22Rv1 (cell line): Measurements from ENCODE around the gene A3GALT2.

ENCODE experiments used
- H3K27ac ChIP-seq: fragments of 450-650 bp; 2 replicates; pipeline ENCODE4 v1.5.1; 2017
- ZFX ChIP-seq: fragments of 450-650 bp; IDR thresholded peaks from 2 replicates; pipeline ENCODE4 v1.6.1; 2017; ENCODE audit warnings: antibody characterized with exemption, borderline replicate concordance
- TF ChIP-seq, protein P1 (sequence below): fragments of 450-650 bp; IDR thresholded peaks from 2 replicates; pipeline ENCODE4 v1.5.1; 2017; ENCODE audit warnings: mild to moderate bottlenecking

The A3GALT2 gene

GRCh38 chr1:33344896-33345560 is 24.1 kb upstream of the A3GALT2 start:
- no peak overlapping the region for H3K27ac ChIP-seq

GRCh38 chr1:33343539-33343938 is 22.6 kb upstream of the A3GALT2 start:
- H3K27ac ChIP-seq, result peak overlapping the region; percentile 55; the same call in 1 of the 2 replicates
- TF ChIP-seq, protein P1, sequence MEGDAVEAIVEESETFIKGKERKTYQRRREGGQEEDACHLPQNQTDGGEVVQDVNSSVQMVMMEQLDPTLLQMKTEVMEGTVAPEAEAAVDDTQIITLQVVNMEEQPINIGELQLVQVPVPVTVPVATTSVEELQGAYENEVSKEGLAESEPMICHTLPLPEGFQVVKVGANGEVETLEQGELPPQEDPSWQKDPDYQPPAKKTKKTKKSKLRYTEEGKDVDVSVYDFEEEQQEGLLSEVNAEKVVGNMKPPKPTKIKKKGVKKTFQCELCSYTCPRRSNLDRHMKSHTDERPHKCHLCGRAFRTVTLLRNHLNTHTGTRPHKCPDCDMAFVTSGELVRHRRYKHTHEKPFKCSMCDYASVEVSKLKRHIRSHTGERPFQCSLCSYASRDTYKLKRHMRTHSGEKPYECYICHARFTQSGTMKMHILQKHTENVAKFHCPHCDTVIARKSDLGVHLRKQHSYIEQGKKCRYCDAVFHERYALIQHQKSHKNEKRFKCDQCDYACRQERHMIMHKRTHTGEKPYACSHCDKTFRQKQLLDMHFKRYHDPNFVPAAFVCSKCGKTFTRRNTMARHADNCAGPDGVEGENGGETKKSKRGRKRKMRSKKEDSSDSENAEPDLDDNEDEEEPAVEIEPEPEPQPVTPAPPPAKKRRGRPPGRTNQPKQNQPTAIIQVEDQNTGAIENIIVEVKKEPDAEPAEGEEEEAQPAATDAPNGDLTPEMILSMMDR, result no peak
- TF ChIP-seq ZFX, result no peak

More at GRCh38 chr1:33344896-33345560, 24.1 kb upstream of the A3GALT2 start:
- TF ChIP-seq, protein P1, result no peak
- no peak for TF ChIP-seq ZFX

DNA sequence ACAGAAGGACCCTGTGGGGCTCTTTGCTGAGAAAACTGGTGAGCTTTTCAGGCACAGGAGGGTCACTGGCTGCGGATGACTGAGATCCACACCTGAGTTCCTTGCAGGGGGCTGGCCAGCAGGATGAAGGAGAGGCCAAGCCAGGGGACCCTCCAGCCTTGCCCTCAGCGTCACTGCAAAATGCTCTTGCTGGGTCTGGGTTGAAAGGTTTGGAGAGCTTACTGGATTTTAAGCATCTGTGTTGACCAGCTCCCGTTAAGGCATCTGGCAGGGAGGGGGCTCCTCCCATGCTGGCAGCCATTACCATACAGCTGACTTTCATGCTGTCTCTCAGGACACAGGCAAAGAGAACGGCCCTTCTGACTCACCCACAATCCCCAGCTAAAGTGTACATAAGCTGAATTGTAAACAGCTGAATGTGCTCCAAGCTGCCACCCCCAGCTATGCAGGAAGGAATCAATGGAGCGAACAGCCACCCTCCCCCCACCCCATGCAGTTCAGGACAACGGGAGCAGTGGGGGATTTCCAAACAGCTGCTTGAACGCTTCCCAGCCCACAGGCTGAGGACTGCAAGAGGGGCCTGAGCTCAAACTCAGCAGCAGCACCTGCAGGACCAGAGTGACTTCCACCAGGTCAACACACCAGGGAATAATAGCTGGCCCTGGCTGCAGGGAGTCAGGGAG is 21.3 kb upstream of the A3GALT2 start:
- TF ChIP-seq ZFX, result no peak
- TF ChIP-seq, protein P1, result no peak
- H3K27ac ChIP-seq, result peak overlapping the region; percentile 55

- TF ChIP-seq, protein P1, result no peak
- no peak for TF ChIP-seq ZFX
- no peak overlapping the region; the same call in 1 of the 2 replicates for H3K27ac ChIP-seq
These were observed 20.3 kb upstream of the A3GALT2 start for GRCh38 chr1:33341190-33341589.

DNA sequence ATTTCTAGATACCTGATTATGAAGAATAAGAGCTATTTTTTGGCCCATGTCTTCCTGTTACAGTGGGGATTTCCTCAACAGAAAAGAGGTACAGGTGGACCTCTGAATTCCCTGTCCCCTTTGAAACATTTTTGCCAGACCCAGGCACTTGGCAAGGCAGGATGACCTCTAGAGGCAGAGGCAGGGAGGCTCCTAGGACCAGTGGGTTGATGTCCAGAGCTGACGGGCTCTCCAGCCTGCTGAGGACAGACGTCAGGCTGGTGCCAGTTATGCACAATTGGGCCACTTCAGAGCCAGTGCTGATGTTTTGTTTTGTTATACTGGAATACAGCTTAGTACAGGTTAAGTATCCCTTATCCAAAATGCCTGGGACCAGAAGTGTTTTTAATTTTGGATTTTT is 18.5 kb upstream of the A3GALT2 start:
- H3K27ac ChIP-seq, result no peak overlapping the region
- TF ChIP-seq ZFX, result no peak
- TF ChIP-seq, protein P1, result peak; percentile 23; the same call in 1 of the 2 replicates

DNA sequence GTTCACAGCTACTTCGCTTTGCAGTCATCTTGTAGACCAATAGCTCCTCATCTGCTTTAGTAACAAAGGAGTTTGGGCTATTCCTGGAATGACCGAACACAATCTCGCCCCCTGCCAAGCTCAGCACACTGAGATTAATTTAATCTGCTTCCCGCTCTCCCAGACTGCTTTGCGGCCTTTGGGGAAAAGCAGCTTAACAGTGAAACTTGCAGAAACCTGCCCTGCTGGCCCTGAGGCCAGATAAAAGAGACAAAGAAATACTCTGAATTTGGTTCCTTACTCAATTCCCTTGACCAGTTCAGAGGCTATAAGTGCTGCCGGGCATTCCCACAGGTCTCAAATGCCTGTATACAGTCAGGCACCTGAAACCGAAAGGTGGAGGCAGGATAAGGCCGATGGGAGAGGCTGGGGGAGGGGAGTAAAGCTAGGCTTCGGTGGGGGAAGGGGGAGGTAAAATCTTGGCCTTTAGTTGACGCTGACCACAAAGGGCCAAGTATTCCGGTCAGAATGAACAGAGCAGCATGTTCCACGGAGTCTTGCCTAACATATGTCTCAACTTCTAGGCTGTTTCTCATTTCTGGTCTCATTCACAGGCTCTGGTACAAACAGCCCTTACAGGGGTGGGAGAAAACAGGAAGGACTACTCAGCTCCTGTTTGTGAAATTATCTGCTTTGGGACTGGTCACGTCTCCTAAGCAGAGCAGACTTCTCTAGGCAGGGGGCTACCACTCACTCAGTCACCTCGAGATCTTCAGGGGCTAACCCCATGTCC is 17.7 kb upstream of the A3GALT2 start:
- no peak for TF ChIP-seq ZFX
- TF ChIP-seq, protein P1, result no peak
- no peak overlapping the region for H3K27ac ChIP-seq
